ENCODE results near the gene GAB3. TPM values are rescaled to one million over a fixed set of nuclear protein-coding genes. Genes with fewer than 3 reads are reported as not detected.

Gene GAB3
- total and polyA plus RNA-seq, 9 of the 15 experiments (the other 6 are each of a cell fraction or from before 2014, with no cell fraction given) = 16.1 to 31.4 (median 20.2) TPM

DNA sequence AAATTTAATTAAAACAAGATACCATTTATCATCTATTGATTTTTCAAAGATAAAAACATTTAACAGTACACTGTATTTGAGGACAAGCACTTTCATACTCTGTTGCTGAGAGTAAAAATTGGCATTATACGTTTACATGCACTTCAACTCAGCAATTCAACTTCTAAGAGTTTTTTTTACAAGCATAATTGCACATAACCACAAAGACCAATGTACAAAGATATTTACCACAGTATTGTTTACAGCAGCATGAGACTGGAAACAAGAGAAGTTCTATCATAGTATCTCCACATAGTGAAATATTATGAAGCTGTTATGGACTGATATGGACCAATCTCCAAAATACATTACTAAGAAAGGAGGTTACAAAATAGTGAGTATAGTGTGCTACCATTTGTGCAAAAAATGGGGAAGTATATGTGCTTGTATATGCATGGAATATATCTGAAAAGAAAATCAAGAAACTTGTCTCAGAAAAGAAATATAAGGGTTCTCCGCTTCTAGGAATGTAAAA lies 10.9 kb downstream of the GAB3 start (continued):
- TF ChIP-seq THRAP3 (IDR thresholded peaks at IDR 0.05; ENCODE audit: borderline replicate concordance) (no peak), TAL1 (IDR thresholded peaks at IDR 0.05) (peak; percentile 11; the same call in 1 of the 2 replicates), TEAD4 (IDR thresholded peaks at IDR 0.05; ENCODE audit: low read length) (peak; percentile 35; the same call in 1 of the 2 replicates), TEAD4 (CRISPR knock-in tag; IDR thresholded peaks at IDR 0.05; ENCODE audit: borderline replicate concordance) (no peak), ZBTB1 (CRISPR knock-in tag; IDR thresholded peaks at IDR 0.05; ENCODE audit: borderline replicate concordance, low read depth) (no peak), HDAC3 (IDR thresholded peaks at IDR 0.05; ENCODE audit: borderline replicate concordance, partially characterized antibody) (no peak), KAT7 (CRISPR knock-in tag; IDR thresholded peaks at IDR 0.05; ENCODE audit: borderline replicate concordance) (no peak), KDM1A (IDR thresholded peaks at IDR 0.05) (no peak), TCF3 (CRISPR knock-in tag; IDR thresholded peaks at IDR 0.05) (peak; percentile 42; the same call in 1 of the 2 replicates), C11orf30 (IDR thresholded peaks at IDR 0.05; ENCODE audit: low read depth) (no peak), TAF9B (IDR thresholded peaks at IDR 0.05; ENCODE audit: partially characterized antibody) (no peak), POLR2H (tag; IDR thresholded peaks at IDR 0.05; ENCODE audit: low read depth) (no peak), FOXK1 (CRISPR knock-in tag; IDR thresholded peaks at IDR 0.05; ENCODE audit: borderline replicate concordance) (no peak)
- TF ChIP-seq, protein P1, sequence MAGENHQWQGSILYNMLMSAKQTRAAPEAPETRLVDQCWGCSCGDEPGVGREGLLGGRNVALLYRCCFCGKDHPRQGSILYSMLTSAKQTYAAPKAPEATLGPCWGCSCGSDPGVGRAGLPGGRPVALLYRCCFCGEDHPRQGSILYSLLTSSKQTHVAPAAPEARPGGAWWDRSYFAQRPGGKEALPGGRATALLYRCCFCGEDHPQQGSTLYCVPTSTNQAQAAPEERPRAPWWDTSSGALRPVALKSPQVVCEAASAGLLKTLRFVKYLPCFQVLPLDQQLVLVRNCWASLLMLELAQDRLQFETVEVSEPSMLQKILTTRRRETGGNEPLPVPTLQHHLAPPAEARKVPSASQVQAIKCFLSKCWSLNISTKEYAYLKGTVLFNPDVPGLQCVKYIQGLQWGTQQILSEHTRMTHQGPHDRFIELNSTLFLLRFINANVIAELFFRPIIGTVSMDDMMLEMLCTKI (IDR thresholded peaks at IDR 0.05; ENCODE audit: partially characterized antibody) = no peak
- TF ChIP-seq, protein P2, sequence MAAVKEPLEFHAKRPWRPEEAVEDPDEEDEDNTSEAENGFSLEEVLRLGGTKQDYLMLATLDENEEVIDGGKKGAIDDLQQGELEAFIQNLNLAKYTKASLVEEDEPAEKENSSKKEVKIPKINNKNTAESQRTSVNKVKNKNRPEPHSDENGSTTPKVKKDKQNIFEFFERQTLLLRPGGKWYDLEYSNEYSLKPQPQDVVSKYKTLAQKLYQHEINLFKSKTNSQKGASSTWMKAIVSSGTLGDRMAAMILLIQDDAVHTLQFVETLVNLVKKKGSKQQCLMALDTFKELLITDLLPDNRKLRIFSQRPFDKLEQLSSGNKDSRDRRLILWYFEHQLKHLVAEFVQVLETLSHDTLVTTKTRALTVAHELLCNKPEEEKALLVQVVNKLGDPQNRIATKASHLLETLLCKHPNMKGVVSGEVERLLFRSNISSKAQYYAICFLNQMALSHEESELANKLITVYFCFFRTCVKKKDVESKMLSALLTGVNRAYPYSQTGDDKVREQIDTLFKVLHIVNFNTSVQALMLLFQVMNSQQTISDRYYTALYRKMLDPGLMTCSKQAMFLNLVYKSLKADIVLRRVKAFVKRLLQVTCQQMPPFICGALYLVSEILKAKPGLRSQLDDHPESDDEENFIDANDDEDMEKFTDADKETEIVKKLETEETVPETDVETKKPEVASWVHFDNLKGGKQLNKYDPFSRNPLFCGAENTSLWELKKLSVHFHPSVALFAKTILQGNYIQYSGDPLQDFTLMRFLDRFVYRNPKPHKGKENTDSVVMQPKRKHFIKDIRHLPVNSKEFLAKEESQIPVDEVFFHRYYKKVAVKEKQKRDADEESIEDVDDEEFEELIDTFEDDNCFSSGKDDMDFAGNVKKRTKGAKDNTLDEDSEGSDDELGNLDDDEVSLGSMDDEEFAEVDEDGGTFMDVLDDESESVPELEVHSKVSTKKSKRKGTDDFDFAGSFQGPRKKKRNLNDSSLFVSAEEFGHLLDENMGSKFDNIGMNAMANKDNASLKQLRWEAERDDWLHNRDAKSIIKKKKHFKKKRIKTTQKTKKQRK (IDR thresholded peaks at IDR 0.05; ENCODE audit: borderline replicate concordance, low read depth, low read length) = no peak
- TF ChIP-seq, protein P3, sequence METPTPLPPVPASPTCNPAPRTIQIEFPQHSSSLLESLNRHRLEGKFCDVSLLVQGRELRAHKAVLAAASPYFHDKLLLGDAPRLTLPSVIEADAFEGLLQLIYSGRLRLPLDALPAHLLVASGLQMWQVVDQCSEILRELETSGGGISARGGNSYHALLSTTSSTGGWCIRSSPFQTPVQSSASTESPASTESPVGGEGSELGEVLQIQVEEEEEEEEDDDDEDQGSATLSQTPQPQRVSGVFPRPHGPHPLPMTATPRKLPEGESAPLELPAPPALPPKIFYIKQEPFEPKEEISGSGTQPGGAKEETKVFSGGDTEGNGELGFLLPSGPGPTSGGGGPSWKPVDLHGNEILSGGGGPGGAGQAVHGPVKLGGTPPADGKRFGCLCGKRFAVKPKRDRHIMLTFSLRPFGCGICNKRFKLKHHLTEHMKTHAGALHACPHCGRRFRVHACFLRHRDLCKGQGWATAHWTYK (CRISPR knock-in tag; IDR thresholded peaks at IDR 0.05) = no peak
- TF ChIP-seq, protein P4, sequence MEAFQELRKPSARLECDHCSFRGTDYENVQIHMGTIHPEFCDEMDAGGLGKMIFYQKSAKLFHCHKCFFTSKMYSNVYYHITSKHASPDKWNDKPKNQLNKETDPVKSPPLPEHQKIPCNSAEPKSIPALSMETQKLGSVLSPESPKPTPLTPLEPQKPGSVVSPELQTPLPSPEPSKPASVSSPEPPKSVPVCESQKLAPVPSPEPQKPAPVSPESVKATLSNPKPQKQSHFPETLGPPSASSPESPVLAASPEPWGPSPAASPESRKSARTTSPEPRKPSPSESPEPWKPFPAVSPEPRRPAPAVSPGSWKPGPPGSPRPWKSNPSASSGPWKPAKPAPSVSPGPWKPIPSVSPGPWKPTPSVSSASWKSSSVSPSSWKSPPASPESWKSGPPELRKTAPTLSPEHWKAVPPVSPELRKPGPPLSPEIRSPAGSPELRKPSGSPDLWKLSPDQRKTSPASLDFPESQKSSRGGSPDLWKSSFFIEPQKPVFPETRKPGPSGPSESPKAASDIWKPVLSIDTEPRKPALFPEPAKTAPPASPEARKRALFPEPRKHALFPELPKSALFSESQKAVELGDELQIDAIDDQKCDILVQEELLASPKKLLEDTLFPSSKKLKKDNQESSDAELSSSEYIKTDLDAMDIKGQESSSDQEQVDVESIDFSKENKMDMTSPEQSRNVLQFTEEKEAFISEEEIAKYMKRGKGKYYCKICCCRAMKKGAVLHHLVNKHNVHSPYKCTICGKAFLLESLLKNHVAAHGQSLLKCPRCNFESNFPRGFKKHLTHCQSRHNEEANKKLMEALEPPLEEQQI (IDR thresholded peaks at IDR 0.05) = no peak

All from K562 (cell line).